IPS DF 4.7 (cell line): ENCODE measurements around the gene ACADVL.

ENCODE experiments used
- DNase-seq: peaks from one replicate; pipeline ENCODE4 v3.0.0-alpha.2; 2013; ENCODE audit warnings: low spot score; ENCODE audit errors: extremely low read depth

Gene ACADVL

GRCh38 chr17:7250695-7251627 is 31.2 kb downstream of the ACADVL start:
- no peak for DNase-seq

GRCh38 chr17:7251661-7252175 is 32.0 kb downstream of the ACADVL start, which contains the start of gene CTDNEP1:
Gene CTDNEP1, minus strand, starts transcription at chr17:7251734. Its CDS starts 438 bp downstream, at chr17:7251296.
- peak; percentile 98 for DNase-seq

GRCh38 chr17:7252176-7253043 is 32.7 kb downstream of the ACADVL start, which contains the start of gene ELP5:
Gene ELP5, plus strand, starts transcription at chr17:7252215. Its CDS starts 336 bp downstream, at chr17:7252551.
- no peak for DNase-seq

DNA sequence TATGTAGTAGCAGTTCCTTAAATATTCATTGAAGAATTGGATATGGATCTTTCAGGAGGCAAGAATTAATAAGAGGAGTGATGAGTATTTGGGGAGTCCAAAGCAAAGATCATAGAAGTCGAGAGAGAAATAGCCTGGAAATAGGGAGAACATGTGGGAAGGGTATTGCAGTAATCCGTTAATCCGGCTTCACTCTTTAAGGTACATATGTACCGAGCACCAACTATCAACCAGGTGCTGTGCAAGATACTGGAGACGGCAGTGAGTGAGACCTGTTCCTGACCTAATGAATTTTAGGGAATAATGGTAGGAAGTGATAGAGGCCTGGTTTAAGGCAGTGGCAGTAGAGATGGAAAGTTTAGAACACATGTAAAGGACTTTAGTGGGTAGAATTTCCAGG is 33.3 kb downstream of the ACADVL start:
- no peak for DNase-seq

DNA sequence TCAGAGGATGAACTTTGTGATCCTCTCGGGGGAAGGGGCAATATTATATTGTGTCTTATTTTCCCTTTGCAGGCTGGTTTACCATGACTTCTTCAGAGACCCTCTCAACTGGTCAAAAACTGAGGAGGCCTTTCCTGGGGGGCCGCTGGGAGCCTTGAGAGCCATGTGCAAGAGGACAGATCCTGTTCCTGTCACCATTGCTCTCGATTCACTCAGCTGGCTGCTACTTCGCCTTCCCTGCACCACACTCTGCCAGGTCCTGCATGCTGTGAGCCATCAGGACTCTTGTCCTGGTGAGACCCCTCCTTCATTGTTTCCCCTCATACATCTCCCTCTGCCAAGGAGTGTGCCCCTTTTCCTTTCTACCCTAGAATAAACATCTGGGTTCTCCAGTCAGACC is 34.8 kb downstream of the ACADVL start:
- no peak for DNase-seq

DNA sequence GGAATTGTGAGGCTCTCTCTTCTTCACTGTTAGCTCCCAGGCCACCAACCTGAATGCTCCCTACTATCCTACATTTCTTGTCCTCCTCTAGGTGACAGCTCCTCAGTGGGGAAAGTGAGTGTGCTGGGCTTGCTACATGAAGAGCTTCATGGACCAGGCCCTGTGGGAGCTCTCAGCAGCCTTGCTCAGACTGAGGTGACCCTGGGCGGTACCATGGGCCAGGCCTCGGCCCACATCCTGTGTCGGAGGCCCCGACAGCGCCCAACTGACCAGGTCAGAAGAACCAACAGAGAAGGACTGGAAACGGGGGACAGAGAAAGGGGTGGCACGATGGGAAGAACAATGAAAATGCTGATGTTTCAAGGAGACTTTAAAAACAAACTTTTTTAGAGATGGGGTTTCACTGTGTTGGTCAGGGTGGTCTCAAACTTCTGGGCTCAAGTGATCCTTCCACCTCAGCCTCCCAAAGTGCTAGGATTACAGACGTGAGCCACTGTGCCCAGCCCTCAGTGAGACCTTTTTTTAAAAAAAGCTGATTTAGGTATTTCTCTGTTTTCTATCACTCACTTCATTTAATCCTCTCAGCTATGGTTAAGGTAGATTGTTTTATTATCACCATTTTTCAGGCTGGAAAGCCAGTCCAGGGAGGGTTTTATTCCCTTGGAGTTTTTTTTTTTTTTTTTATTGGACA is 37.2 kb downstream of the ACADVL start:
- no peak for DNase-seq

GRCh38 chr17:7258731-7259554 is 39.2 kb downstream of the ACADVL start:
- no peak for DNase-seq

GRCh38 chr17:7259555-7259889 is 39.8 kb downstream of the ACADVL start:
- DNase-seq: no peak

- no peak for DNase-seq
Observed at GRCh38 chr17:7260151-7260550, 40.4 kb downstream of the ACADVL start.

DNA sequence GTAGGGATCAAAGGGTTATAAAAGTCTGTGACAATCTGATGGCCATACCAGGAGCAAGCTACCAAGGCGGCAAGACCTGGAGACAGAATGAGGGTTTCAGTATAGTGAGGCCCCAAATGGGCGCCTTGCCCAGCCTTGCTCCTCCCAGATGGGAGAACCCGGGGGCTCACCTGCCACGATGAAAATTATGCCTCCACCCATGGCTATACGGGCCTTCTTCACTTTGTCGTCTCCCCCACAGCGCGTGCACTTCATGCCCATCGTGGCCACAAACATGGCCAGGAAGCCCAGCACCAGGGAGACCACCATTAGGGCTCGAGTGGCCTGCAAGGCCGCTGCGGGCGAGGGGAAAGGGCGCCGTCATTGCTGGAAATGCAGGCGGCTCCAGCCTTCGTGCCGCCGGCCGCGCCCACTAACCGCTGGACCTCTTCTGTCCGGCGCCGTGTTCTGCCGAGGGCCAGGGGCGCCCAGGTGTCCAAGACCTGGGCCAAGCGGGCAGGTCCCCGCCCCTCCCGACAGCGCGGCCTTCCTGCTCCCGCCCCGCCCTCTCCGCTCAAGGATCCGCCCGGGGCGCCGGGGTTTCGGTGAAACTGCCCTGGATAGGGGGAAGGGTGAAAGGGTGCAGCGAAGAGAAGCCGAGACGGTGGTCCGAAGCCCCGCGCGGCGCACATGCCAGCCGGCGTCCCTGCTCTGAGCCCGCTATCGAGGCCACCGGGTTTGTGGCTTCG is 41.1 kb downstream of the ACADVL start:
- no peak for DNase-seq

DNA sequence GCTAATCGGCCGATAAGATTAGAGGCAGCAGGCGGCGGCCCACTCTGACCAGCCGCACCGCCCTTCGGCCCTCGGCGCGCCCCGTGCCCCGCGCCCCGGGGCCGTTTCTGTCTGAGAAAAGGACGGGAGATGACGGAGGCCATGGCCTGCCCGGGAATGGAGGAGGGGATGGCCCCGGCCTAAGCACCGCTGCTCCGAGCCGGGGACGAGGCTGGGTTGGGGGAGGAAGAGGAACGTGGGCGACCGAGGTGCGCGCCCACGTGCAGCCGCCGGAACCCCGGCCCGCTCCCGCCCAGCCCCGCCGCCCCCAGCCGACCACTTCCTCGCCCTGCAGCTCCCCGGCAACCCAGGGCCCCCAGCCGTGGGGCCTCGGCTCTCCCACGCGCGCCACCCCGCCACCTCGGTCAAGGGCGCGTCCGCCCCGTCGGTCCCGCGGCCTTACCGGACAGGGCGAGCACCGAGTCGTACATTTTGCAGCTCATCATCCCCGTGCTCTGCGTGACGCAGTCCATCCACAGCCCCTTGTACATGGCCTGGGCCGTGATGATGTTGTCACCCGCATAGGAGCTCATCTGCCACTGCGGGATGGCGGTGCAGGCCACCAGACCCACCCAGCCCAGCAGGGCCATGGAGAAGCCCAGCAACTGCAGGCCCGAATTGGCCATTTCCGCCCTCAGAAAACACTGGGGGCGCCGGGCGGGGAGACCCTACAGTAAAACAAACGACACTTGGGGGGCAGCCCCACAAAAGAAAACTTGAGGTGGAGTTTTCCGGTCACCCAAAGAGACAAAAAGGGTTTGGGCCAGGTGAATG is 41.8 kb downstream of the ACADVL start:
- no peak for DNase-seq

- no peak for DNase-seq
Observed at GRCh38 chr17:7262192-7262934, 42.6 kb downstream of the ACADVL start, which contains the start of gene CLDN7. Gene CLDN7, minus strand, starts transcription at chr17:7262478. Its CDS starts 435 bp downstream, at chr17:7262043.

DNA sequence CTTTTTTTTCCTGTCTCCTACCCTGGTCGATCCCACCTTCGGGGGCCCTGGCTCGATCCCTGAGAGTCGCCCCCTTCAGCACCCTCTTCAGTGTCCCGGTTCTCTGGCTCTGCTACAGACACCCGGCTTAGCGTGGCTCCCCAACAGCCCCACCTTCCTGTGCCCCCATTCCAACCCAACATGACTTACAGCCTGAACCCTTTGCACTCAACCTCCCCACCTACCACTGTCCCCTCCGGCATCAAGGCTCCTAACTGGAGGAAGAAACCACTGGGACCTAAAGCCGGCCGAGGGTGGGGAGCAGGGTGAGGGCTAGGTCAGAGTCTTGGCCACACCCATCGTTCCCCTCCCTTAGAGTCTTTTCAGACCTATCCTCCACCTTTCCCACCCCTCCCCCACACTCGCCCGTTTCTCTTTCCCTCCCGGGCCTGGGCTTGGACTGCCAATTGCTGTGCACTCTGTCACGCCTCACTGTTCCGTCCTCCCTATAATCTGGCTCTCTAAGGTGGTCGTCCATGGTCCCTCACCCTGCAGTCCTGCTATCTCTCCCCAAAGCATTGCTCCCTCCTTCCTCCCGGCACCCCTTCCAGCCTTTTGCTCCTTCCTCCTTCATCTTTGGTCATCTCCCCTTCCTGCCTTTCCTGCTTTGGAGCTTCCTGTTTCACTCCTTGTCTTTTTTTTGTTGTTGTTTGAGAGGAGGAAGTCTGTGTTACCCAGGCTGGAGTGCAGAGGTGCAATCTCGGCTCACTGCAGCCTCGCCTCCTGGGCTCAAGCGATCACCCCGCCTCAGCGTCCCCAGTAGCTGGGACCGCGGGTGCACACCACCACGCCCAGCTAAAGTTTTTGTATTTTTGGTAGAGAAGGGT is 43.4 kb downstream of the ACADVL start:
- no peak for DNase-seq

DNA sequence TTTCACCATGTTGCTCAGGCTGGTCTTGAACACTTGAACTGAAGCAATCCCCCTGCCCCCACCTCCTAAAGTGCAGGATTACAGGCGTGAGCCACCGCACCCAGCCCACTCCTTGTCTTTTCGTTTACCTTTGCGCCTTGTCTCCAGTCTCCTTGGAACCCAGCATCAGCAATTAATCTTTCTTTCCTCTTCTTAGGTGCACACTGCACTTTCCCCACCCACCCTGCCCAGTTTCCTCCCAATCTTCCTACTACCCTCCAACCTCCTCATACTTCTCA is 44.0 kb downstream of the ACADVL start:
- DNase-seq: no peak

- DNase-seq: no peak
Observed at GRCh38 chr17:7266784-7267183, 47.0 kb downstream of the ACADVL start.
